Ovary (tissue), 3 donors: ENCODE measurements around the gene SLC29A1.

ENCODE experiments used
- POLR2A ChIP-seq: fragments of 450-650 bp; IDR thresholded peaks from one replicate; pipeline ENCODE4 v1.6.1; 2017; ENCODE audit warnings: antibody characterized with exemption, mild to moderate bottlenecking, moderate library complexity
- TF ChIP-seq, protein P1 (sequence below), 3 donors: fragments of 450-650 bp in 2 of 3; fragments of 200-600 bp in 1 of 3; IDR thresholded peaks; one replicate each; pipeline versions ENCODE4 v1.5.1 to v1.8.0; 2016 to 2022; ENCODE audit warnings: antibody characterized with exemption in 3 of 3, mild to moderate bottlenecking in 1 of 3
- donor health status: DM: no; HTN: no; CAD: no.

DNA sequence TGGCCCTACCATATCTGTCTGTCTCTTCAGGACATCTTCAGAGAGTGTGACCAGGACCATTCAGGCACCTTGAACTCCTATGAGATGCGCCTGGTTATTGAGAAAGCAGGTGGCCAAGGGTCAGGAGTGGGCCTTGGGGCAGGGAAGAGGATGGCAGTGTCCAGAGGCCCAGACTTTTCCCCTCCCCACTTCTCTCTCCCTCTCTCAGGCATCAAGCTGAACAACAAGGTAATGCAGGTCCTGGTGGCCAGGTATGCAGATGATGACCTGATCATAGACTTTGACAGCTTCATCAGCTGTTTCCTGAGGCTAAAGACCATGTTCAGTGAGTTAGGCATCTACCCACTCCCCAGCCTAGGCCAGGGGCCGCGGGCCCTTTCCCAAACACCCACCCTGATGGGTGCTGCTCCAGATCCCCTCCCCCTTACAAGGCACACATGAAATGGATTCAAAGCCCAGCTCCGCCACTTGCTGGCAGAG is 40.4 kb upstream of the SLC29A1 start:
- TF ChIP-seq, protein P1, sequence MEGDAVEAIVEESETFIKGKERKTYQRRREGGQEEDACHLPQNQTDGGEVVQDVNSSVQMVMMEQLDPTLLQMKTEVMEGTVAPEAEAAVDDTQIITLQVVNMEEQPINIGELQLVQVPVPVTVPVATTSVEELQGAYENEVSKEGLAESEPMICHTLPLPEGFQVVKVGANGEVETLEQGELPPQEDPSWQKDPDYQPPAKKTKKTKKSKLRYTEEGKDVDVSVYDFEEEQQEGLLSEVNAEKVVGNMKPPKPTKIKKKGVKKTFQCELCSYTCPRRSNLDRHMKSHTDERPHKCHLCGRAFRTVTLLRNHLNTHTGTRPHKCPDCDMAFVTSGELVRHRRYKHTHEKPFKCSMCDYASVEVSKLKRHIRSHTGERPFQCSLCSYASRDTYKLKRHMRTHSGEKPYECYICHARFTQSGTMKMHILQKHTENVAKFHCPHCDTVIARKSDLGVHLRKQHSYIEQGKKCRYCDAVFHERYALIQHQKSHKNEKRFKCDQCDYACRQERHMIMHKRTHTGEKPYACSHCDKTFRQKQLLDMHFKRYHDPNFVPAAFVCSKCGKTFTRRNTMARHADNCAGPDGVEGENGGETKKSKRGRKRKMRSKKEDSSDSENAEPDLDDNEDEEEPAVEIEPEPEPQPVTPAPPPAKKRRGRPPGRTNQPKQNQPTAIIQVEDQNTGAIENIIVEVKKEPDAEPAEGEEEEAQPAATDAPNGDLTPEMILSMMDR (IDR thresholded peaks at IDR 0.05) = no peak
- no peak for TF ChIP-seq POLR2A
